HepG2 (cell line): ENCODE results near the gene NHSL1. TPM values are rescaled to one million over a fixed set of nuclear protein-coding genes. Genes with fewer than 3 reads are reported as not detected.

Experiments
- ARNT2 ChIP-seq: sonication (generic); formaldehyde crosslinking; IDR thresholded peaks from 2 replicates; pipeline ENCODE4 v1.8.0; 2022; ENCODE audit warnings: mild to moderate bottlenecking, low read depth, missing genetic modification reagents, moderate library complexity
- DNMT1 ChIP-seq: sonication (generic); formaldehyde crosslinking; IDR thresholded peaks from 2 replicates; pipeline ENCODE4 v1.5.1; 2020; ENCODE audit warnings: mild to moderate bottlenecking, missing genetic modification reagents
- FLYWCH1 ChIP-seq: sonication (generic); formaldehyde crosslinking; IDR thresholded peaks from 2 replicates; pipeline ENCODE4 v1.8.1; 2023; ENCODE audit warnings: mild to moderate bottlenecking, missing genetic modification reagents
- GZF1 ChIP-seq: sonication (generic); formaldehyde crosslinking; IDR thresholded peaks from 2 replicates; pipeline ENCODE4 v1.5.1; 2020; ENCODE audit warnings: mild to moderate bottlenecking, missing genetic modification reagents
- MYPOP ChIP-seq: sonication (generic); formaldehyde crosslinking; IDR thresholded peaks from 2 replicates; pipeline ENCODE4 v1.8.1; 2023; ENCODE audit warnings: mild to moderate bottlenecking, moderate library complexity, missing genetic modification reagents
- PHF20 ChIP-seq: sonication (generic); formaldehyde crosslinking; IDR thresholded peaks from 2 replicates; pipeline ENCODE4 v1.5.0; 2020; ENCODE audit warnings: mild to moderate bottlenecking, missing genetic modification reagents
- RCOR2 ChIP-seq: IDR thresholded peaks from 2 replicates; pipeline ENCODE4 v1.6.1; 2016; ENCODE audit warnings: missing biosample characterization, missing genetic modification reagents
- TFDP2 ChIP-seq: sonication (generic); formaldehyde crosslinking; IDR thresholded peaks from 2 replicates; pipeline ENCODE4 v1.4.0; 2020; ENCODE audit warnings: missing genetic modification reagents
- ZNF318 ChIP-seq: sonication (generic); formaldehyde crosslinking; IDR thresholded peaks from 2 replicates; pipeline ENCODE4 v1.4.0; 2020; ENCODE audit warnings: mild to moderate bottlenecking, missing genetic modification reagents
- ZNF362 ChIP-seq: sonication (generic); formaldehyde crosslinking; IDR thresholded peaks from 2 replicates; pipeline ENCODE4 v1.4.0; 2020; ENCODE audit warnings: missing genetic modification reagents, mild to moderate bottlenecking, borderline replicate concordance
- ZNF609 ChIP-seq: sonication (generic); formaldehyde crosslinking; IDR thresholded peaks from 2 replicates; pipeline ENCODE4 v1.4.0; 2020; ENCODE audit warnings: mild to moderate bottlenecking, missing genetic modification reagents, borderline replicate concordance
- ZNF614 ChIP-seq: IDR thresholded peaks from 2 replicates; pipeline ENCODE4 v1.6.1; 2018; ENCODE audit warnings: missing biosample characterization, missing genetic modification reagents, inconsistent platforms, borderline replicate concordance
- polyA plus RNA-seq, 8 experiments: library from polyadenylated mRNA; depleted of rRNA in 3 of 8; stranded (reverse) in 7 of 8; unstranded in 1 of 8; fragments of >200 nt; fragmentation: Illumina TruSeq in 4 of 8; extraction: Trizol in 4 of 8; gene quantifications; 2 replicates each; pipeline versions ENCODE4 v1.2.1 to v1.2.3, GENCODE V29; 2011 to 2016; ENCODE audit warnings: low read depth in 4 of 8, missing spikeins in 1 of 8, mixed read lengths in 1 of 8; ENCODE audit not compliant: insufficient read depth in 1 of 8
- total RNA-seq, 5 experiments: library from RNA; depleted of rRNA; stranded (reverse); fragments of >200 nt; fragmentation: Illumina TruSeq; extraction: Trizol; gene quantifications; 2 replicates each; pipeline ENCODE4 v1.2.3, GENCODE V29; 2016; ENCODE audit warnings: low read depth in 1 of 5

The NHSL1 gene
- total and polyA plus RNA-seq, 2 of the 13 experiments (the other 11 are each of a cell fraction or from before 2014, with no cell fraction given): 24.9 to 53.6 TPM

GRCh38 chr6:138500867-138501446 lies 1.7 kb upstream of the NHSL1 start (continued):
- TF ChIP-seq FLYWCH1 (CRISPR knock-in tag): no peak
- peak; percentile 35; the same call in 1 of the 2 replicates for TF ChIP-seq RCOR2 (CRISPR knock-in tag)
- 0 out of 2 replicates have a peak, but pooled peaks have one; percentile 54 for TF ChIP-seq ZNF614 (CRISPR knock-in tag)
- no peak for TF ChIP-seq ZNF318 (CRISPR knock-in tag)
- TF ChIP-seq PHF20 (CRISPR knock-in tag): no peak
- TF ChIP-seq TFDP2 (CRISPR knock-in tag): no peak
- peak; percentile 48; the same call in 1 of the 2 replicates for TF ChIP-seq ZNF609 (CRISPR knock-in tag)
- no peak for TF ChIP-seq ZNF362 (CRISPR knock-in tag)
- no peak for TF ChIP-seq GZF1 (CRISPR knock-in tag)
- TF ChIP-seq MYPOP: 0 out of 2 replicates have a peak, but pooled peaks have one; percentile 53
- no peak for TF ChIP-seq DNMT1
- no peak for TF ChIP-seq ARNT2 (CRISPR knock-in tag)
